Measurements from ENCODE around the gene MATN1.

The MATN1 gene

GRCh38 chr1:30732277-30732996 lies 9.1 kb upstream of the MATN1 start:
- in situ Hi-C loops (cut with MboI; ENCODE audit: low sequenced_read_pairs) = no loop called here

- in situ Hi-C loops (cut with MboI; ENCODE audit: low sequenced_read_pairs) = no loop called here
Observed at GRCh38 chr1:30731806-30732276, 8.5 kb upstream of the MATN1 start.

GRCh38 chr1:30731109-30731805 lies 7.9 kb upstream of the MATN1 start:
- in situ Hi-C loops (cut with MboI; ENCODE audit: low sequenced_read_pairs) = no loop called here

GRCh38 chr1:30730346-30731108 lies 7.1 kb upstream of the MATN1 start:
- in situ Hi-C loops (cut with MboI; ENCODE audit: low sequenced_read_pairs) = no loop called here

GRCh38 chr1:30729901-30730300 lies 6.5 kb upstream of the MATN1 start:
- in situ Hi-C loops (cut with MboI; ENCODE audit: low sequenced_read_pairs) = no loop called here

GRCh38 chr1:30728832-30729638 lies 5.7 kb upstream of the MATN1 start:
- in situ Hi-C loops (cut with MboI; ENCODE audit: low sequenced_read_pairs) = no loop called here

GRCh38 chr1:30728340-30728739 lies 5.0 kb upstream of the MATN1 start:
- in situ Hi-C loops (cut with MboI; ENCODE audit: low sequenced_read_pairs) = no loop called here

- in situ Hi-C loops (cut with MboI; ENCODE audit: low sequenced_read_pairs) = no loop called here
Observed at GRCh38 chr1:30727824-30728223, 4.4 kb upstream of the MATN1 start.

- in situ Hi-C loops (cut with MboI; ENCODE audit: low sequenced_read_pairs) = no loop called here
Observed at GRCh38 chr1:30726773-30727684, 3.6 kb upstream of the MATN1 start.

GRCh38 chr1:30726236-30726635 lies 2.9 kb upstream of the MATN1 start:
- in situ Hi-C loops (cut with MboI; ENCODE audit: low sequenced_read_pairs) = no loop called here

GRCh38 chr1:30725450-30726095 lies 2.2 kb upstream of the MATN1 start:
- in situ Hi-C loops (cut with MboI; ENCODE audit: low sequenced_read_pairs) = no loop called here

- in situ Hi-C loops (cut with MboI; ENCODE audit: low sequenced_read_pairs) = no loop called here
Observed at GRCh38 chr1:30724655-30725421, 1.5 kb upstream of the MATN1 start.

- in situ Hi-C loops (cut with MboI; ENCODE audit: low sequenced_read_pairs) = no loop called here
Observed at GRCh38 chr1:30724175-30724574, 790 bp upstream of the MATN1 start.

GRCh38 chr1:30721812-30722537 lies 1.4 kb downstream of the MATN1 start:
- in situ Hi-C loops (cut with MboI; ENCODE audit: low sequenced_read_pairs) = no loop called here

- in situ Hi-C loops (cut with MboI; ENCODE audit: low sequenced_read_pairs) = no loop called here
Observed at GRCh38 chr1:30721341-30721793, 2.0 kb downstream of the MATN1 start.

- in situ Hi-C loops (cut with MboI; ENCODE audit: low sequenced_read_pairs) = no loop called here
Observed at GRCh38 chr1:30720271-30721223, 2.8 kb downstream of the MATN1 start.

All from hTERT RPE-1 (cell line).